Effector CD8-positive, alpha-beta T cell (primary cell): ENCODE results near the gene BEX4.
A peak's percentile ranks its signal among the peaks of the same experiment; 100 is the strongest.

ENCODE experiments used
- DNase-seq: peaks from one replicate; lab custom pipeline; 2025; lab: John Stamatoyannopoulos, UW

BEX4 gene

GRCh38 chrX:103236296-103236695 is 21.4 kb downstream of the BEX4 start:
- no peak for DNase-seq

- DNase-seq, result no peak
These were observed 25.2 kb downstream of the BEX4 start for GRCh38 chrX:103240155-103240554.

GRCh38 chrX:103248553-103248952 is 33.6 kb downstream of the BEX4 start:
- DNase-seq, result no peak

- no peak for DNase-seq
These were observed 34.9 kb downstream of the BEX4 start for GRCh38 chrX:103249805-103250204.

- no peak for DNase-seq
These were observed 36.1 kb downstream of the BEX4 start for GRCh38 chrX:103250977-103251376.

GRCh38 chrX:103253608-103254007 is 38.7 kb downstream of the BEX4 start:
- no peak for DNase-seq

GRCh38 chrX:103254171-103254824 is 39.4 kb downstream of the BEX4 start:
- DNase-seq, result peak; percentile 6

GRCh38 chrX:103254921-103255493 is 40.1 kb downstream of the BEX4 start, which contains the start of gene TCEAL8:
Gene TCEAL8, minus strand, starts transcription at chrX:103255155. Its CDS starts 1,176 bp downstream, at chrX:103253979.
- peak; percentile 36 for DNase-seq

- no peak for DNase-seq
These were observed 41.7 kb downstream of the BEX4 start for GRCh38 chrX:103256651-103257050.

- DNase-seq, result no peak
These were observed 43.4 kb downstream of the BEX4 start for GRCh38 chrX:103258275-103258674.
